Caco-2 (cell line): ENCODE data around the gene WDFY2. TPM values are rescaled to one million over a fixed set of nuclear protein-coding genes. Genes with fewer than 3 reads are reported as not detected.

Experiments used
- BruUV-seq: library from RNA; stranded (reverse); fragments of 400-500 nt; replicated peaks from 2 replicates; lab custom pipeline; 2021; lab: Mats Ljungman, UMichigan
- CTCF ChIA-PET: fragments of 300-600 bp; sonication (Branson Sonifier 250); formaldehyde crosslinking; loops from one replicate; lab custom pipeline; 2022; ENCODE audit warnings: antibody characterized with exemption; lab: Charles Lee
- POLR2A ChIA-PET: fragments of 300-600 bp; sonication (Branson Sonifier 250); formaldehyde crosslinking; loops from one replicate; lab custom pipeline; 2022; ENCODE audit warnings: antibody characterized with exemption; lab: Charles Lee
- DNase-seq, 2 experiments: peaks; one replicate each; pipeline versions ENCODE4 v3.0.0 to v3.0.0-alpha.2; 2020 to 2022
- H3K27me3 ChIP-seq: replicated peaks from 2 replicates; pipeline ENCODE4 v1.6.0; 2011; ENCODE audit warnings: low read length; ENCODE audit not compliant: control insufficient read depth, insufficient read depth
- H3K36me3 ChIP-seq: 2 replicates; pipeline ENCODE4 v1.5.1; 2011; ENCODE audit warnings: low read length; ENCODE audit not compliant: control insufficient read depth, insufficient read depth
- H3K4me1 ChIP-seq: fragments of 250-450 bp; sonication (Bioruptor Pico); 2 replicates; pipeline ENCODE4 v1.5.1; 2020; ENCODE audit warnings: mild to moderate bottlenecking
- H3K4me3 ChIP-seq: 2 replicates; pipeline ENCODE4 v1.5.1; 2011; ENCODE audit warnings: low read depth, mild to moderate bottlenecking, control low read depth, low read length
- H3K9me3 ChIP-seq: fragments of 250-450 bp; sonication (Bioruptor Pico); 2 replicates; pipeline ENCODE4 v1.5.1; 2020; ENCODE audit warnings: mild to moderate bottlenecking, moderate library complexity
- H3K27ac Mint-ChIP-seq: one replicate; pipeline ENCODE4 v1.8.0; 2022; ENCODE audit warnings: mixed read lengths; ENCODE audit not compliant: unreplicated experiment
- H3K27me3 Mint-ChIP-seq: one replicate; pipeline ENCODE4 v1.8.0; 2022; ENCODE audit warnings: mixed read lengths; ENCODE audit not compliant: insufficient read depth, unreplicated experiment
- H3K36me3 Mint-ChIP-seq: one replicate; pipeline ENCODE4 v1.8.0; 2022; ENCODE audit warnings: mild to moderate bottlenecking, mixed read lengths; ENCODE audit not compliant: insufficient read depth, unreplicated experiment
- H3K4me1 Mint-ChIP-seq: one replicate; pipeline ENCODE4 v1.8.0; 2022; ENCODE audit warnings: low read depth, mixed read lengths; ENCODE audit not compliant: unreplicated experiment
- H3K4me3 Mint-ChIP-seq: one replicate; pipeline ENCODE4 v1.8.0; 2022; ENCODE audit warnings: mild to moderate bottlenecking, moderate library complexity, mixed read lengths; ENCODE audit not compliant: unreplicated experiment
- H3K9me3 Mint-ChIP-seq: one replicate; pipeline ENCODE4 v1.8.0; 2022; ENCODE audit warnings: mixed read lengths; ENCODE audit not compliant: unreplicated experiment
- CTCF ChIP-seq, 2 experiments: fragments of 200-600 bp in 1 of 2; IDR thresholded peaks; 1 replicate in 1 of 2; 2 replicates in 1 of 2; pipeline versions ENCODE4 v1.5.1 to v1.8.0; 2011 to 2022; ENCODE audit warnings: antibody characterized with exemption in 1 of 2, control low read depth in 1 of 2, inconsistent platforms in 1 of 2, low read depth in 1 of 2, low read length in 1 of 2, mild to moderate bottlenecking in 1 of 2, moderate library complexity in 1 of 2; ENCODE audit not compliant: insufficient read depth in 1 of 2, severe bottlenecking in 1 of 2, unreplicated experiment in 1 of 2
- intact Hi-C: fragments of 100-400 bp; cut with micrococcal nuclease; formaldehyde crosslinking; loops from one replicate; pipeline ENCODE4 v1.10.0; 2022; ENCODE audit not compliant: unreplicated experiment
- total RNA-seq: library from RNA; stranded (reverse); gene quantifications from 2 replicates; pipeline ENCODE4 v1.2.3, GENCODE V29; 2022

WDFY2 gene
- total RNA-seq, 1 experiment from 2014 or later: 9.2 TPM

DNA sequence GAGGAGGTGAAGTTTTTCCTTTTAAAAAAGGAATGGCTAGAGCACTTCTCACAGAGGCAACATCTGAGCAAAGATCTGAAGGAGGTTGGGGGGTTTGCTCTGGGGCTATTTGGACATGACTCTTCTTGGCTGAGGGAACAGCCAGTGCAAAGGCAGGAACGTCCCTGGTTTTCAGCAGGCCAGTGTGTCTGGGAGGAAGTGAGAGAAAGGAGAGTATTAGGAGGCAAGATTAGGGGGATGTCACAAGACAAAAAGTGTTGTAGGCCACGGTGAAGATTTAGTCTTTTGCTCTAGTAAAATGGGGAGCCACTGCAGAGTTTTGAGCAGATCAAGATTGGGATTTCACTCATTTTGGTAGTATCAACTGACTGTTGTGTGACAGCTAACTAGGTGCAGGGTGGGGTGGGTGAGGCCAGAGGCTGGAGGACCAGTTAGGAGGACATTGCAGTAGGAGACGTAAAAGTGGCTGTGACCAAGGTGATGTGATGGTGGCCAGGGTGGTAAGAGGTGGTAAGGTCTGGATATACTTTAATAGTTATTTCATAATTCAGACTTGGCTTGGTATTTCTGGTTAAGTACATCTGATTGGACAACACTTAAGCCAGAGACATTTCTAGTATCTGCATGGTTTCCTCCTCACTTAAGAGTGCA, 40.6 kb downstream of the WDFY2 start:
- DNase-seq: no peak
- no peak overlapping the region for H3K4me3 Mint-ChIP-seq
- BruUV-seq: no TSS peak
- intact Hi-C loops: no loop called here
- H3K36me3 Mint-ChIP-seq: no peaks in the 10 kb centered on the region
- Histone ChIP-seq H3K27me3 (no peaks in the 10 kb centered on the region), H3K4me1 (no peaks in the 10 kb centered on the region), H3K9me3 (no peaks in the 10 kb centered on the region), H3K36me3 (no peaks in the 10 kb centered on the region), H3K4me3 (no peak overlapping the region)
- CTCF ChIA-PET: no interaction called here
- no peaks in the 10 kb centered on the region for H3K4me1 Mint-ChIP-seq
- no peaks in the 10 kb centered on the region for H3K9me3 Mint-ChIP-seq
- no peaks in the 10 kb centered on the region for H3K27me3 Mint-ChIP-seq
- POLR2A ChIA-PET: no interaction called here
- H3K27ac Mint-ChIP-seq: no peak overlapping the region
- TF ChIP-seq CTCF (IDR thresholded peaks at IDR 0.05; ENCODE audit: insufficient read depth in 1 of 2, low read depth in 1 of 2, low read length in 1 of 2, severe bottlenecking in 1 of 2, unreplicated experiment in 1 of 2): no peak

DNA sequence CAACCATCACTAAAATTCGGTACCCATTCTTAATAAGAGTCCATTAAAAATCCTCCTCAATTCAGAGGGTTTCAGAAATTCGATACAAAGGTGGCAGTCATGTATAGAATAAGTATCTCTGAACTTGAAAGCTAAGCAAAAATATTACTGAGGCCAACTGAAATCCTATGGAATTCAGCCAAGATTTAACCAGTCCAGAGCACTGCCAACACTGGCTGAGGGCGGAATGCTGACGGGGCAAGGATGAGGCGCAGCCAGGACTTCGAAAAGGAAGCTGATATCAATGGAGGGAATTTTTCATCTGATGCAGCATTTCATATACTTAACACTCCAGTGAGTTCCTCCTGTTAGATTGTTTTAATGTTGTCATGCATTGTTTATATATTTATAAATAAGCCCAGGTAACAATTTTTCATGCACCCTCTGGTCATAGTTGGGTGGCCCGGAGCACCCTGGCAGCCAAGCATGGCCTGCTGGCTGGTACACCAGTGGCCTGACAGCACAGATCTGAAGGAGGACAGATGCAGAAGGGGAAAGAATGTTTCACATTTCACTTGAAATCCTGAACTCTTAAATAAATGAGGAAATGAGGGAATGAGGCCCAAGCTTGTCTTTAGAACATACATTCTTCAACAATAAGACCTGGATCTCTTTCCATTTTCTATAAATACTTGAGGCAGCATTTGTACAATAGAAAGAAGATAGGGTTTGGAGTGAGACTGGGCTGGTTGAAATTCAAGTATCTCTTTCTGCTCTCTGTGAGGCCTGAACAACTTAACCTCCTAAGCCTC, 41.5 kb downstream of the WDFY2 start:
- Mint-ChIP-seq H3K36me3 (no peaks in the 10 kb centered on the region), H3K4me3 (no peak overlapping the region), H3K9me3 (no peaks in the 10 kb centered on the region), H3K27ac (no peak overlapping the region), H3K4me1 (no peaks in the 10 kb centered on the region), H3K27me3 (no peaks in the 10 kb centered on the region)
- DNase-seq: no peak
- no peak for TF ChIP-seq CTCF (IDR thresholded peaks at IDR 0.05; ENCODE audit: insufficient read depth in 1 of 2, low read depth in 1 of 2, low read length in 1 of 2, severe bottlenecking in 1 of 2, unreplicated experiment in 1 of 2)
- Histone ChIP-seq H3K27me3 (no peaks in the 10 kb centered on the region), H3K36me3 (no peaks in the 10 kb centered on the region), H3K9me3 (no peaks in the 10 kb centered on the region), H3K4me1 (no peaks in the 10 kb centered on the region), H3K4me3 (no peak overlapping the region)
- BruUV-seq: no TSS peak
- ChIA-PET CTCF (no interaction called here), POLR2A (no interaction called here)
- intact Hi-C loops: no loop called here

DNA sequence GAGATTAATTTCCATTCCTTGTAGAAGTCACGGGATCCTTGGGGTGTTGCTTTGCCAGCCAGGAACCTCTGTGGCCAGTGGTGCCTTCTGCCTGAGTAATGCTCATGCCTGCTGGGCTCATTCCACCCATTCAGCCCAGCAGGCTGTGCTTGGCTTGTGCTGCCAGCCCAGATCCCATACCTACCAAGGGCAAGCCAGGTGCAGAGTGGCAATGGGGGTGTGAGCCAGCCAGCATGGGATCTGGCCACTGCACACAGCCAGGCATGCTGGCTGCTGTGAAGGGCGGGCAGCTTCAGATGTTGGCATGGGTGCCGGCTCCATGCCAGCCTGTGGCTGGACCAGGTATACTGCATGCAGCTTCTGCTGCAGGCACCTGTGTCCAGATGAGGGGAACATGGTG, 42.5 kb downstream of the WDFY2 start:
- no peaks in the 10 kb centered on the region for H3K9me3 Mint-ChIP-seq
- no peak for TF ChIP-seq CTCF (IDR thresholded peaks at IDR 0.05; ENCODE audit: insufficient read depth in 1 of 2, low read depth in 1 of 2, low read length in 1 of 2, severe bottlenecking in 1 of 2, unreplicated experiment in 1 of 2)
- Histone ChIP-seq H3K4me1 (no peaks in the 10 kb centered on the region), H3K27me3 (no peaks in the 10 kb centered on the region), H3K9me3 (no peaks in the 10 kb centered on the region), H3K36me3 (no peaks in the 10 kb centered on the region), H3K4me3 (no peak overlapping the region)
- H3K4me3 Mint-ChIP-seq: no peak overlapping the region
- no peaks in the 10 kb centered on the region for H3K27me3 Mint-ChIP-seq
- CTCF ChIA-PET: no interaction called here
- no peak overlapping the region for H3K27ac Mint-ChIP-seq
- DNase-seq: no peak
- no TSS peak for BruUV-seq
- no peaks in the 10 kb centered on the region for H3K36me3 Mint-ChIP-seq
- intact Hi-C loops: no loop called here
- POLR2A ChIA-PET: no interaction called here
- H3K4me1 Mint-ChIP-seq: no peaks in the 10 kb centered on the region
